ENCODE measurements around the gene PTPN5.

The PTPN5 gene

GRCh38 chr11:18772211-18772610 lies 19.4 kb downstream of the PTPN5 start:
- DNase-seq = peak; percentile 16

- no peak for DNase-seq
Measured at GRCh38 chr11:18771266-18772035, 20.1 kb downstream of the PTPN5 start.

GRCh38 chr11:18770479-18771125 lies 21.0 kb downstream of the PTPN5 start:
- DNase-seq = no peak

- peak; percentile 13 for DNase-seq
Measured at GRCh38 chr11:18769802-18770456, 21.7 kb downstream of the PTPN5 start.

GRCh38 chr11:18768978-18769377 lies 22.6 kb downstream of the PTPN5 start:
- no peak for DNase-seq

GRCh38 chr11:18768472-18768901 lies 23.1 kb downstream of the PTPN5 start:
- DNase-seq = peak; percentile 78

- DNase-seq = no peak
Measured at GRCh38 chr11:18766015-18766414, 25.6 kb downstream of the PTPN5 start.

GRCh38 chr11:18765554-18765953 lies 26.0 kb downstream of the PTPN5 start:
- DNase-seq = no peak

GRCh38 chr11:18761741-18762140 lies 29.9 kb downstream of the PTPN5 start:
- no peak for DNase-seq

- DNase-seq = no peak
Measured at GRCh38 chr11:18761144-18761543, 30.5 kb downstream of the PTPN5 start.

- no peak for DNase-seq
Measured at GRCh38 chr11:18757811-18758210, 33.8 kb downstream of the PTPN5 start.

GRCh38 chr11:18756889-18757288 lies 34.7 kb downstream of the PTPN5 start:
- DNase-seq = no peak

- no peak for DNase-seq
Measured at GRCh38 chr11:18754308-18754707, 37.3 kb downstream of the PTPN5 start.

- no peak for DNase-seq
Measured at GRCh38 chr11:18752502-18752901, 39.1 kb downstream of the PTPN5 start.

GRCh38 chr11:18750944-18751343 lies 40.7 kb downstream of the PTPN5 start:
- DNase-seq = no peak

GRCh38 chr11:18749681-18750319 lies 41.8 kb downstream of the PTPN5 start:
- no peak for DNase-seq

- DNase-seq = no peak
Measured at GRCh38 chr11:18748766-18749365, 42.7 kb downstream of the PTPN5 start.

GRCh38 chr11:18745251-18745650 lies 46.3 kb downstream of the PTPN5 start:
- DNase-seq = no peak

- no peak for DNase-seq
Measured at GRCh38 chr11:18743900-18744514, 47.6 kb downstream of the PTPN5 start.

GRCh38 chr11:18743365-18743764 lies 48.2 kb downstream of the PTPN5 start:
- no peak for DNase-seq

GRCh38 chr11:18741783-18742182 lies 49.8 kb downstream of the PTPN5 start:
- no peak for DNase-seq

GRCh38 chr11:18739685-18740084 lies 51.9 kb downstream of the PTPN5 start:
- DNase-seq = no peak

GRCh38 chr11:18737642-18738041 lies 54.0 kb downstream of the PTPN5 start:
- DNase-seq = no peak
